HG03108 (cell line): ENCODE measurements around the gene IGFBP6.
"Not testable (repeated sequence)": the region's sequence is repeated elsewhere in the genome, so short reads cannot be mapped to it uniquely, and the experiment has no call there.

ENCODE experiments used
- ATAC-seq: cut with Tn5 transposase; IDR thresholded peaks from one replicate; pipeline ENCODE4 v1.9.1; 2021; ENCODE audit warnings: moderate library complexity; ENCODE audit not compliant: unreplicated experiment

The IGFBP6 gene

DNA sequence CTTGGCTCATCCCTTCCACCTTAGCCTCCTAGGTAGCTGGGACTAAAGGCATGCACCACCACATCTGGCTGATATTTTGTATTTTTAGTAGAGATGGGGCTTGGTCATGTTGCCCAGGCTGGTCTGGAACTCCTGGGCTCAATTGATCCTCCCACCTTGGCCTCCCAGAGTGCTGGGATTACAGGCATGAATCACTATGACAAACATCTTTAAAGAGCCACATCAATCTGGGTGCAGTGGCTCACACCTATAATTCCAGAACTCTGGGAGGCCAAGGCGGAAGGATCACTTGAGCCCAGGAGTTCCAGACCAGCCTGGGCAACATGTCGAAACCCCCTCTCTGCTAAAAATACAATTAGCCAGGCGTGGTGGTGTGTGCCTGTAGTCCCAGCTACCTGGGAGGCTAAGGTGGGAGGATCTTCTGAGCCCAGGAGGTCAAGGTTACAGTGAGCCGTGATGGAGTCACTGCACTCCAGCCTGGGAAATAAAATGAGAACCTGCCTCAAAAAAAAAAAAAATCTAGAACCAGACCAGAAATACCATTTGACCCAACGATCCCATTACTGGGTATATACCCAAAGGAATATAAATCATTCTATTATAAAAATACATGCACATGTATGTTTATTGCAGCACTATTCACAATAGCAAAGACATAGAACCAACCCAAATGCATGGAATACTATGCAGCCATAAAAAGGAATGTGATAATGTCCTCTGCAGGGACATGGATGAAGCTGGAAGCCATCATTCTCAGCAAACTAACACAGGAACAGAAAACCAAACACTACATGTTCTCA, 2.5 kb upstream of the IGFBP6 start:
- not testable (repeated sequence) for ATAC-seq

- not testable (repeated sequence) for ATAC-seq
These were observed 1.9 kb upstream of the IGFBP6 start for GRCh38 chr12:53095596-53095895.

- ATAC-seq, result no peak
These were observed 1.3 kb upstream of the IGFBP6 start for GRCh38 chr12:53096089-53096741.

DNA sequence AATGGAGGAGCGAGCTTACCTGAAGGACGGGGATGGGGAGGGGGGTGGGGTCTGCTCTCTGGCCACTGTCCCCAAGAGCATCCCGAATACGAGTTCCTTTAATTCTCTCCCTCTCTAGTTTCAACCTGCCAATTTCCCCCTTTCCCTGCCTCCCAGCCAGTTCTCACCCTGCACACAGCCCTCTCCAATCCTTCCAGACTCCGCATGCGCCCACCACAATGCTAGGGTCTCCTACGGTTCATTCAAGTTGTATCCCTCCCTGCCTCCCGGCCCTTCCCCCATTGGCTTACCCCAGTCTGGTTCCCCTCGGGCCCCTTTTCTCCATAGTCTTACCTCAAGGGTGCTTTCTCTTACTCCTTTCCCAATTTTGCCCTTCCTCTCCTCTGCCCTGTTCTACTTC, 708 bp upstream of the IGFBP6 start:
- no peak for ATAC-seq

DNA sequence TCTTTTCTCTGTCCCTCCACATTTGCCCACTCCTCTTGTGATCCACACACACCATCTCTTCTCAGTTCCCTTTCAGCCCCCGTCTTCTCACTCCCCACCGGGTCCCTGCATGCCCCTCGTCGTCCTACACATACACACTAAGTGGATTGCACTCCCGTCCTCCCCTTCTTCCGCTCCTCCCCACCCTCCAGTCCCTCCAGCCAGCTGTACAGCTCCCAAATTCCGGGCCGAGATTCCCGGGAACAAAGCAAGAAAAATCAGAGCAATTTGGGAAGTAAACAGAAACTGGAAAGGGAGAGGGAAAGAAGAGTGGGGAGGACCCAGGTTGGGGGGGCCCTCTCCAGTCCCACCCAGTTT, 282 bp upstream of the IGFBP6 start:
- ATAC-seq, result no peak

- ATAC-seq, result no peak
These were observed 1.0 kb downstream of the IGFBP6 start for GRCh38 chr12:53098354-53098981.

GRCh38 chr12:53099071-53099882, 1.8 kb downstream of the IGFBP6 start:
- no peak for ATAC-seq

- no peak for ATAC-seq
These were observed 3.1 kb downstream of the IGFBP6 start for GRCh38 chr12:53100466-53101151.

DNA sequence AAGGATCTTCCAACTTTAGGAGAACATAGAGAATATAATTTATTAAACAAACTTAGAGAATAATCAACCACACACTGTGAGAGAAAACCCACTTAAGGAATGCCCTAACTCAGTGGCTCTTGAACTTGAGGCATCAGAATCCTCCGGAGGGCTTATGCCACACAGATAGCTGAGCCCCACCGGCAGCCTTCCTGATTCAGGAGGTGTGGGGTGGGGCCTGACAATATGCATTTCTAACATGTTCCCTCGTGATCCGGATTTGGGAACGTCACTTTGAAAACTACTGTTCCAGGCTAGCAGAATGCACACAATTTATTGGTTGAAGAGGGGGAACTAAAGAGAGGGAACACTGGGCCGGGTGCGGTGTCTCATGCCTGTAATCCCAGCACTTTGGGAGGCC, 3.8 kb downstream of the IGFBP6 start:
- no peak for ATAC-seq

DNA sequence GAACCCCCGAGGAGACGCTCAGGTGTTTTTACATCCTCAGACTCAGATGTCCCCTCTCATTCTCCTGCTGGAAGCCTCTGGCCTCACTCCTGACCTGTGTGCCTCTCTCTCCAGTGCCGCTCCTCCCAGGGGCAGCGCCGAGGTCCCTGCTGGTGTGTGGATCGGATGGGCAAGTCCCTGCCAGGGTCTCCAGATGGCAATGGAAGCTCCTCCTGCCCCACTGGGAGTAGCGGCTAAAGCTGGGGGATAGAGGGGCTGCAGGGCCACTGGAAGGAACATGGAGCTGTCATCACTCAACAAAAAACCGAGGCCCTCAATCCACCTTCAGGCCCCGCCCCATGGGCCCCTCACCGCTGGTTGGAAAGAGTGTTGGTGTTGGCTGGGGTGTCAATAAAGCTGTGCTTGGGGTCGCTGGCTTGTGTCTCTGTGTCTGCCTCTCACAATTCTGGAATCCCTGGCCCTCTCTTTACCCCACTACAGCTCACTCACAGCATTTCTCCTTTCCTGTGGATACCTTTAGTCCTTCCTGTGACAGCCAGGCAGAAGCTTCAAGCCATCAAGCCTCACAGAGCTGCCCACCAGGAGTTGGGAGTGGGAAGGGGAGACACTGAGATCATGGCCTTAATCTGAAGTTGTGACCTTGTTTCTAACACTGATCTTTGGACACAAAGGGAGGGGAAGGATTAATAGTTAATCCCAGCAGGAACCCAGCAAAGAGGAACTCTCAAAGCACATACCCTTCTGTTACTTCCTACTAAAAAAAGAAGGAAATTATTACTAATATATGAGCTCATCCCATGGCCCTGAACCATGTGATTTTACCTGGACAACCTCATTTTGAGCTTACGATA, 4.7 kb downstream of the IGFBP6 start:
- ATAC-seq, result no peak

- ATAC-seq, result peak; percentile 42
These were observed 5.7 kb downstream of the IGFBP6 start, which contains the start of gene SOAT2 for GRCh38 chr12:53102883-53103807. TSS of gene SOAT2 (plus strand) at chr12:53103486. CDS start at chr12:53103578, 92 bp downstream.

GRCh38 chr12:53103860-53104305, 6.4 kb downstream of the IGFBP6 start:
- ATAC-seq, result peak; percentile 39

DNA sequence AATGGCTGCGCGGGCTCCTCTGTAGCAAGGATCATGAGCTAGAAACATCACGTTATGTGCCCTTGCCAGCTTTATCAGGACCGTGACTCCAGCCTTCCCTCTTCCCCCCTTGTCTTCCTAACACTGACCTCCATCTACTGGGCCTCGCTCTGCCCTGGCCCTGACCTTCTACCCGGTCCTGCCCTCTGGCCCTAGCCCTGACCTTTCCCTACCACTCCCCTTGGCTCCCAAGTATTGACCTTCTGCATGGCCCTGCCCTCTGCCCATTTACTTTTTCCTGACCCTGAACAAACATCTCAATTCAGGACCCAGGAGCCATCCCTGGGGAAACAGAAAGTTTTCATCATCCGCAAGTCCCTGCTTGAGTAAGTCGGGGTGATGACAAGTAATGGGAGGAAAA, 7.8 kb downstream of the IGFBP6 start:
- ATAC-seq, result no peak

DNA sequence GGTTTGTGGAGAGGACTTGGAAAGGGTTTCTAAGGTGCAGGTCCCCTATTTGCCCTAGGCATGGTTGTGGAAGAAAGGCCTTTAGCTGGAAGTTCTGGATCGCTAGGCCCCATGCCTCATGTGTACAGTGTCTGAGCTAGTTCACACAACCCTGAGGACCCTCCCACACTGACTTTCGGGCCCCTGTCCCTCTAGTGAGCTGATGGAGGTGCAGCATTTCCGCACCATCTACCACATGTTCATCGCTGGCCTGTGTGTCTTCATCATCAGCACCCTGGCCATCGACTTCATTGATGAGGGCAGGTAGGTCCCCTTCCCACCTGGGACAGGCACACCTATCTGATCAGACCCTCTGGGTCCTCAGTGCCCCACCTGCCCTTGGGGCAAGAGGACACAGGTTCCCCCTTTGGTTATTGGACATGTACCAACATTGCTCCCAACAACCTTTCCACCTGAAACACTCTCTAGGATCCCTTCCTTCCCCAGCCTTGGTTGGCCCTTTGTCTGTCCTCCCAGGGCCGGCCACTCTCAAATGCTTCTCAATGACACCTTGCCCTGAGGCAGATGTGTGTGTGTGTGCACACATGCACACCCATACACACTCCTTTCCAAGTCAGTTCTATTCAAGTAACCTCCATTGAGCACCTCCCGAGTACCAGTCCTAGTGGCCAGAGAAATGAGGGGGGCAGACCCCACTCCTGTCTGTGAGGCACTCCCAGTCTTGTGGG, 8.4 kb downstream of the IGFBP6 start:
- ATAC-seq, result no peak

DNA sequence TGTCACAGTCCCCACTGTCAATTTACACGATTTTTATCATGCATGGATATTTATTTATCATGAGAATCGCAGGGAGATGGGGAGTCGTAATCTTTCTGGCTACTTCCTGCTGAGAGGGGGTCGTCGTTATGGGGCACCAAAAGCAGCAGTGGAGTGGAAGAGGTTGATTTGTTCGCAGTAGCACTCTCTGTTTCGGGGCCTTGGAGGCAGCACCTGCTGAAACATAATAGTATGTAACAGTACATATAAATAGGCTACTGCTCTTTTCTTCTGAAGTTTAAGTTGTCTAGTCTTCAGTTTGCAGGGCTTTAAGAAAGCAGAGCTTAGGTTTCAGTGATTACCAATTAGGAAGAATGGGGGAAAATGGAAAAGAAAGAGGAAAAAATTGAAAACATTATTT, 9.7 kb downstream of the IGFBP6 start:
- no peak for ATAC-seq

DNA sequence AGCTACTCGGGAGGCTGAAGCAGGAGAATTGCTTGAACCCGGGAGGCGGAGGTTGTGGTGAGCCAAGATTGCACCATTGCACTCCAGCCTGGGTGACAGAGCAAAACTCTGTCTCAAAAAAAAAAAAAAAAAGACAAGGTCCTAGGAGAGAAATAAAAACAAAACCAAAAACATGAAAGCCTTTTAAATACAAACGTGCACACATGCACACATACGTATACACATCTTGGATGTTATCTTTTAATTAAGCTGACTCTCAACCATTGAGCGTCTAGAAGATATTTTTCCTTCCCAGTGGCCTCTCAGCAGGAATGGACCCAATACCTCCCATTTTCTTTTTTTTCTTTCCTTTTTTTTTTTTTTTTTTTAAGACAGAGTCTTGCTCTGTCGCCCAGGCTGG, 15.0 kb downstream of the IGFBP6 start:
- not testable (repeated sequence) for ATAC-seq

- no peak for ATAC-seq
These were observed 15.8 kb downstream of the IGFBP6 start for GRCh38 chr12:53113136-53113705.

DNA sequence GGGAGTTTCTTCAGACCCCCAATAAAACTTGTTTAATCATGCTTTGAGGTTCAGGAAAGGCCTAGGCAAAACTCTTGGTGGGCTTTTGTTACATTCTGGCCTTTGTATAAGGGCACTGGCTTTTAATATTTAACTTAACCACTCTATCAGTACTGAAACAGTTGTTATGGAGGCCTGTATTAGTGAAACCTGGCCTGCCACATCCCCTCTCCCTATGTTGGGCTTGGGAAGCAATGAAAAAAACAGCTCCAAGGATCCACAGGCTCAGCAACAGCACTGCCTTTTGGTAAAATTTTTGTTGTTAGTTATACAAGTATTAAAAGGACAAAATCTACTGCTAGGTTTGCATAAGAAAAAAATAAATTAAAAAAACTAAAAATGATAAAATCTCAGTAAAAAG, 16.5 kb downstream of the IGFBP6 start:
- ATAC-seq, result no peak
